RWPE1 (cell line): Measurements from ENCODE around the gene PPIE.

ENCODE experiments used
- CTCF ChIA-PET: fragments of 350-600 bp; sonication (Branson Sonifier 250); formaldehyde crosslinking; extraction: SDS; loops from one replicate; lab custom pipeline; 2021; lab: Yijun Ruan, JAX
- POLR2A ChIA-PET: fragments of 400-600 bp; formaldehyde crosslinking; extraction: SDS; loops from one replicate; lab custom pipeline; 2020; ENCODE audit warnings: antibody characterized with exemption; ENCODE audit not compliant: low non-redundant PET; lab: Yijun Ruan, JAX
- DNase-seq: peaks from one replicate; pipeline ENCODE4 v3.0.0; 2012; ENCODE audit warnings: low spot score
- H3K27ac ChIP-seq: fragments of 450-650 bp; 2 replicates; pipeline ENCODE4 v1.5.1; 2017
- TF ChIP-seq, protein P1 (sequence below): fragments of 450-650 bp; conservative IDR thresholded peaks from 2 replicates; pipeline ENCODE4 v1.5.1; 2017; ENCODE audit warnings: low read depth, mild to moderate bottlenecking

PPIE gene

DNA sequence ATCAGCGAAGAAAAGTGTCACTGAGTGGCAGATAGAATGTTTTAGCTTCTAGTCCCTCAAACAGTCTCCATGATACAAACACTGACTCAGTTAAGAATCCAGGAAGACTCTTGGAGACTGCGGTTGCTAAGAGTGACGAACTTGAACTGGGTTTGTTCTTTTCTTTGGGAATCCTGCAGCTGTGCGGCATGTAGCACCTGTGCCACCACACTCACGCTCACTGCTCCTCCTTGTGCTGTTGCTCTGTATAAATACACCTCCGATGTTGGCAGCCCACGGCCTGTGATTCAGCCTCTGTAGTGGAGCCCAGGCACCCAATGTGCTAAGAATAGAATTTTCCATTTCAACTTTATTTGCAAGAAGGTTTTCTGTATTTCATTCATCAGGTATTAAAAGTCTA lies 5.5 kb upstream of the PPIE start:
- peak; percentile 11 for DNase-seq
- ChIA-PET POLR2A (no interaction called here), CTCF (interaction anchor here (0.7 to 0.9 kb wide), 2 partner anchors 13 to 86 kb away, joined by 4 to 5 read pairs; no protein-coding TSS in a partner anchor)
- H3K27ac ChIP-seq, result no peak overlapping the region
- TF ChIP-seq, protein P1, sequence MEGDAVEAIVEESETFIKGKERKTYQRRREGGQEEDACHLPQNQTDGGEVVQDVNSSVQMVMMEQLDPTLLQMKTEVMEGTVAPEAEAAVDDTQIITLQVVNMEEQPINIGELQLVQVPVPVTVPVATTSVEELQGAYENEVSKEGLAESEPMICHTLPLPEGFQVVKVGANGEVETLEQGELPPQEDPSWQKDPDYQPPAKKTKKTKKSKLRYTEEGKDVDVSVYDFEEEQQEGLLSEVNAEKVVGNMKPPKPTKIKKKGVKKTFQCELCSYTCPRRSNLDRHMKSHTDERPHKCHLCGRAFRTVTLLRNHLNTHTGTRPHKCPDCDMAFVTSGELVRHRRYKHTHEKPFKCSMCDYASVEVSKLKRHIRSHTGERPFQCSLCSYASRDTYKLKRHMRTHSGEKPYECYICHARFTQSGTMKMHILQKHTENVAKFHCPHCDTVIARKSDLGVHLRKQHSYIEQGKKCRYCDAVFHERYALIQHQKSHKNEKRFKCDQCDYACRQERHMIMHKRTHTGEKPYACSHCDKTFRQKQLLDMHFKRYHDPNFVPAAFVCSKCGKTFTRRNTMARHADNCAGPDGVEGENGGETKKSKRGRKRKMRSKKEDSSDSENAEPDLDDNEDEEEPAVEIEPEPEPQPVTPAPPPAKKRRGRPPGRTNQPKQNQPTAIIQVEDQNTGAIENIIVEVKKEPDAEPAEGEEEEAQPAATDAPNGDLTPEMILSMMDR, result no peak

GRCh38 chr1:39735731-39736130 lies 3.0 kb upstream of the PPIE start:
- TF ChIP-seq, protein P1, result no peak
- CTCF ChIA-PET, result no interaction called here
- H3K27ac ChIP-seq, result no peak overlapping the region
- POLR2A ChIA-PET, result no interaction called here
- no peak for DNase-seq

- TF ChIP-seq, protein P1, result no peak
- no peak overlapping the region for H3K27ac ChIP-seq
- DNase-seq, result no peak
- ChIA-PET POLR2A (interaction anchor here (0.8 kb wide), 1 partner anchor 137 kb away, joined by 4 read pairs; no protein-coding TSS in a partner anchor), CTCF (interaction anchor here (0.6 kb wide), 2 partner anchors 151 to 230 kb away, joined by 4 to 7 read pairs; no protein-coding TSS in a partner anchor)
These were observed 1.0 kb upstream of the PPIE start for GRCh38 chr1:39737546-39738169.

- TF ChIP-seq, protein P1, result no peak
- POLR2A ChIA-PET, result no interaction called here
- CTCF ChIA-PET, result no interaction called here
- H3K27ac ChIP-seq, result no peak overlapping the region
- no peak for DNase-seq
These were observed 6.5 kb downstream of the PPIE start for GRCh38 chr1:39745016-39745670.

- H3K27ac ChIP-seq, result no peak overlapping the region
- ChIA-PET CTCF (no interaction called here), POLR2A (no interaction called here)
- no peak for DNase-seq
- TF ChIP-seq, protein P1, result no peak
These were observed 12.9 kb downstream of the PPIE start for GRCh38 chr1:39751595-39751994.

DNA sequence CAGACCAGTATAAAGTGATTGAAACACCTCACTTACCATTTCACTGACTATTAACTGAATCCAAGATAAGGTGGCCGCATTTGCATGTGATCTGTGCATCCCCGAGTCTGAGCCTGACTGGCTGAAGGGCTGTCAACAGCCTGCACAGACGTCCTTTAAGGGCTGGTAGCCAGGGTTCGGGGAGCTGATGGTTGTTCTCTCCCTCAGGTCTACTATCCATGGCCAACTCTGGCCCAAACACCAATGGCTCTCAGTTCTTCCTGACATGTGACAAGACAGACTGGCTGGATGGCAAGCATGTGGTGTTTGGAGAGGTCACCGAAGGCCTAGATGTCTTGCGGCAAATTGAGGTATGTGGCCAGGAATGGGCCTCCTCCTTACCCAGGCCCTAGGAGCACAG lies 14.0 kb downstream of the PPIE start:
- ChIA-PET CTCF (interaction anchor here (1.5 kb wide), 1 partner anchor 99 kb away, joined by 7 read pairs; no protein-coding TSS in a partner anchor), POLR2A (no interaction called here)
- H3K27ac ChIP-seq, result no peak overlapping the region

More for the DNA sequence above, 14.0 kb downstream of the PPIE start:
- TF ChIP-seq, protein P1, result no peak
- no peak for DNase-seq
